ENCODE measurements around the gene KCNMB3. TPM values are rescaled to one million over a fixed set of nuclear protein-coding genes. Genes with fewer than 3 reads are reported as not detected.

Gene KCNMB3
- total RNA-seq, 4 donors from 2014 or later: 0.47 to 1.7 (median 0.68) TPM

DNA sequence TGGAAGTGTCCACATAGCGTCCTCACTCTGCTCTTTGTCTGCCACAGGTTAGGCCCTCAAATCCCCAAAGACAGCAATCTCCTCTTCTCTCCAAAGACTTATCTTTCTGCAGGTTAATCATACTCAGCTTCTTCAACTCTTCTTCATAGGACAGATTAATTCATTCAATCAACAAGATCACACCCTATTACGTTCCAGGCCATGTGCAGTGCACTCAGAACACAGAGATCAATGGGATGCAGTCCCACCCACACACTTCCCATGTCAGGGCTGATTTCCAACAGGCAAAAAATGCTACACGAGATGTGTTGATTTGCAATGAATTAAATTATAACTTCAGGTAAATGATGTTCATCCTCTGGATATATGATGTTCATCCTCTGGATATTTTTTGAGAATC is 38.4 kb upstream of the KCNMB3 start:
- Histone ChIP-seq H3K27ac (no peak overlapping the region), H3K4me1 (no peaks in the 10 kb centered on the region), H3K36me3 (no peaks in the 10 kb centered on the region), H3K9me3 (no peaks in the 10 kb centered on the region), H3K4me3 (no peak overlapping the region), H3K27me3 (no peaks in the 10 kb centered on the region)
- 53% methylated on average over 3 of the region's 3 CpGs for WGBS
- TF ChIP-seq CTCF (IDR thresholded peaks at IDR 0.05): no peak
- no peak for TF ChIP-seq POLR2A (IDR thresholded peaks at IDR 0.05)
- TF ChIP-seq EP300 (IDR thresholded peaks at IDR 0.05): no peak
- no peak for TF ChIP-seq POLR2AphosphoS5 (IDR thresholded peaks at IDR 0.05)
- DNase-seq (ENCODE audit: low spot score in 2 of 2): no peak

DNA sequence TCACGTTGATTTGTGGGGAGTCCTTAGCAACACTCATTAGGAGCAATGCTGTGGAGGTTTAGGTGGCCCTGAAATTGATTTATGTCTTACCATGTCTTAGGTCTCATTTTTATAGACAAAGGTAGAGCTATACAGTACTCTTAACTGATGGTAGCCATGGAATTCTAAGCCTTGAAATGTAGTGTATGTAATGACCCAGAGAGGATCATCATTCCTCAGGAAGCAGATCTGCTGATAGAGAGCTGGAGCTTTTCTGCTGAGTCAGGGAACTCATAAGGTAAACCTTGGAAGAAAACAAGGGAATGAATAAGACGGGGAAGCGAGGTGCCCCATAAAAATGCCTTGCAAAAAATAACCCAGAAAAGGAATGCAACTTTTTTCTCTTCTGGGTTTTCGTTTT is 37.9 kb upstream of the KCNMB3 start:
- no peak for DNase-seq (ENCODE audit: low spot score in 2 of 2)
- Histone ChIP-seq H3K27ac (no peak overlapping the region), H3K9me3 (no peaks in the 10 kb centered on the region), H3K36me3 (no peaks in the 10 kb centered on the region), H3K4me1 (no peaks in the 10 kb centered on the region), H3K27me3 (no peaks in the 10 kb centered on the region), H3K4me3 (no peak overlapping the region)
- TF ChIP-seq CTCF (IDR thresholded peaks at IDR 0.05): no peak
- no peak for TF ChIP-seq EP300 (IDR thresholded peaks at IDR 0.05)
- TF ChIP-seq POLR2A (IDR thresholded peaks at IDR 0.05): no peak
- no peak for TF ChIP-seq POLR2AphosphoS5 (IDR thresholded peaks at IDR 0.05)
- 74% methylated on average over 4 of the region's 4 CpGs for WGBS

DNA sequence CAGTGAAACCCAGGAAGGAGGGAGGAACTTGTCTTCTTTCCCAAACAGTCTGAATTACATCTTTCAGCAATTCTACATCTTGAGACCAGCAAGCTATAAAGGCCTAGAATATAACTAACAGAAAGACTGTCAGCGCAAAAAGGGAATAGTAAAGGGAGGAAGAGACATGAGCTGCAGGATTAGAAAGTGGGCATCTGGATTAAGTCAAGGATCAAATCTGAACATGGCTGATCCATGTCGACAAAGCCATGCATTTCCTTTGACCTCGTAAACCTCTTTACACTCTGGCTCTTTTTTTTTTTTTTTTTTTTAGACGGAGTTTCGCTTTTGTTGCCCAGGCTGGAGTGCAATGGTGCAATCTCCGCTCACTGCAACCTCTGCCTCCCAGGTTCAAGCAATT is 35.4 kb upstream of the KCNMB3 start:
- H3K36me3 ChIP-seq: no peaks in the 10 kb centered on the region
- no peaks in the 10 kb centered on the region for H3K27me3 ChIP-seq
- WGBS: 79% methylated on average over 6 of the region's 6 CpGs
- no peaks in the 10 kb centered on the region for H3K9me3 ChIP-seq
- no peak overlapping the region for H3K27ac ChIP-seq
- H3K4me1 ChIP-seq: no peaks in the 10 kb centered on the region
- DNase-seq (ENCODE audit: low spot score in 2 of 2): no peak
- TF ChIP-seq POLR2A (IDR thresholded peaks at IDR 0.05) (no peak), CTCF (IDR thresholded peaks at IDR 0.05) (no peak), EP300 (IDR thresholded peaks at IDR 0.05) (no peak)
- no peak overlapping the region for H3K4me3 ChIP-seq

GRCh38 chr3:179281825-179282224 is 30.9 kb upstream of the KCNMB3 start:
- no peak for DNase-seq (ENCODE audit: low spot score in 2 of 2)
- WGBS: 76% methylated on average over 3 of the region's 3 CpGs

DNA sequence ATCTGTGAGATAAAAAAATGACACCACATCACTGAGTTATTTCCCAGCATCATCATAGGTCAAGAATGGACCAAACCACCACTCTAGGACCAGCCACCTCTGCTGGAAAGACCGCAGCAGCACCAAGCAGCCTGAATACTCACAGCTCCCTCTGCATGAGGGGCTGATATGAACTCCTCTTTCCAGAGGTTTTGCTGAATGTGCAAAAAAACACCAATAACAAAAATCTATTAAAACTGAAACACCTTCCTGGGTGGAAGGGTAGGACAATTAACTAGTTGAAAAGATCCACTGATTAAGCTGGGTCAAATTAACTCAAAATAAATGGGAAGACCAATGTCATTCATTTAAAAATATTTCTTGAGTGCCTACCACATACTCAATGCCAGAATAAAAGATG is 28.9 kb upstream of the KCNMB3 start:
- Histone ChIP-seq H3K4me1 (no peaks in the 10 kb centered on the region), H3K27me3 (no peaks in the 10 kb centered on the region), H3K9me3 (no peaks in the 10 kb centered on the region), H3K4me3 (no peak overlapping the region), H3K27ac (no peak overlapping the region), H3K36me3 (no peaks in the 10 kb centered on the region)
- TF ChIP-seq CTCF (IDR thresholded peaks at IDR 0.05) (no peak), EP300 (IDR thresholded peaks at IDR 0.05) (no peak), POLR2A (IDR thresholded peaks at IDR 0.05) (no peak), POLR2AphosphoS5 (IDR thresholded peaks at IDR 0.05) (no peak)
- DNase-seq (ENCODE audit: low spot score in 2 of 2): no peak
- 96% methylated on average over 1 of the region's 1 CpG for whole genome bisulfite sequencing

More at GRCh38 chr3:179281825-179282224, 30.9 kb upstream of the KCNMB3 start:
- Histone ChIP-seq H3K36me3 (no peaks in the 10 kb centered on the region), H3K4me1 (no peaks in the 10 kb centered on the region), H3K9me3 (no peaks in the 10 kb centered on the region), H3K4me3 (no peak overlapping the region), H3K27me3 (no peaks in the 10 kb centered on the region), H3K27ac (no peak overlapping the region)
- no peak for TF ChIP-seq CTCF (IDR thresholded peaks at IDR 0.05)
- TF ChIP-seq POLR2AphosphoS5 (IDR thresholded peaks at IDR 0.05): no peak
- TF ChIP-seq EP300 (IDR thresholded peaks at IDR 0.05): no peak
- TF ChIP-seq POLR2A (IDR thresholded peaks at IDR 0.05): no peak
